Immature natural killer cell (primary cell): ENCODE results near the gene AK2. TPM values are rescaled to one million over a fixed set of nuclear protein-coding genes. Genes with fewer than 3 reads are reported as not detected.
"Not testable (repeated sequence)": the region's sequence is repeated elsewhere in the genome, so short reads cannot be mapped to it uniquely, and the experiment has no call there.

ENCODE experiments used
- DNase-seq, 3 donors: peaks; one replicate each; pipeline ENCODE4 v3.0.0; 2022; ENCODE audit warnings: mixed read lengths in 1 of 3
- H3K27ac Mint-ChIP-seq, 6 donors: one replicate each; pipeline ENCODE4 v1.8.0; 2020; ENCODE audit warnings: mixed read lengths in 6 of 6, mild to moderate bottlenecking in 5 of 6, inconsistent platforms in 4 of 6, moderate library complexity in 3 of 6
- H3K27me3 Mint-ChIP-seq, 3 donors: one replicate each; pipeline ENCODE4 v1.8.0; 2020 to 2021; ENCODE audit warnings: low read depth in 3 of 3, mild to moderate bottlenecking in 3 of 3, mixed read lengths in 3 of 3, moderate library complexity in 3 of 3, inconsistent platforms in 1 of 3
- H3K36me3 Mint-ChIP-seq, 3 donors: one replicate each; pipeline ENCODE4 v1.8.0; 2020; ENCODE audit warnings: mixed read lengths in 3 of 3, inconsistent platforms in 2 of 3, mild to moderate bottlenecking in 2 of 3
- H3K4me1 Mint-ChIP-seq, 2 donors: one replicate each; pipeline ENCODE4 v1.8.0; 2020; ENCODE audit warnings: inconsistent platforms in 2 of 2, mild to moderate bottlenecking in 2 of 2, mixed read lengths in 2 of 2, moderate library complexity in 1 of 2
- H3K4me3 Mint-ChIP-seq, 5 donors: one replicate each; pipeline ENCODE4 v1.8.0; 2020; ENCODE audit warnings: mild to moderate bottlenecking in 5 of 5, mixed read lengths in 5 of 5, inconsistent platforms in 3 of 5, moderate library complexity in 3 of 5
- H3K9me3 Mint-ChIP-seq, 6 donors: one replicate each; pipeline ENCODE4 v1.8.0; 2020; ENCODE audit warnings: mild to moderate bottlenecking in 6 of 6, mixed read lengths in 6 of 6, inconsistent platforms in 4 of 6, moderate library complexity in 3 of 6
- polyA plus RNA-seq, 3 donors: library from polyadenylated mRNA; unstranded; fragments of 300-500 nt; fragmentation: Illumina TruSeq; gene quantifications; one replicate each; pipeline ENCODE4 v1.2.3, GENCODE V29; 2021

Gene AK2
- polyA plus RNA-seq, 3 donors from 2014 or later, result 138 to 174 (median 143) TPM

DNA sequence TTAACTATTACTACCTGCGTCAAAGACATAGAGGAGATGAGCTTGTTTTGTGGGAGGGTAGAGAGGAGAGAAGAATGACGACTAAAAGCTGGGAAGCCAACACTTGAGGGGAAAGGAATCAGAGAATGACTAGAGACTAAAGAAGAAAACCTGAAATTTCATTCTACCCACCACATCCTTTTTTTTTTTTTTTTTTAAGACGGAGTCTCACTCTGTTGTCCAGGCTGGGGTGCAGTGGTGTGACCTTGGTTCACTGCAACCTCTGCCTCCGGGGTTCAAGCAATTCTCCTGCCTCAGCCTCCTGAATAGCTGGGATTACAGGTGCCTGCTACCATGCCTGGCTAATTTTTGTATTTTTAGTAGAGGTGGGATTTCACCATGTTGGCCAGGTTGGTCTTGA, 9.6 kb upstream of the AK2 start:
- not testable (repeated sequence) for DNase-seq, H3K9me3 Mint-ChIP-seq, H3K27me3 Mint-ChIP-seq, H3K36me3 Mint-ChIP-seq
- Mint-ChIP-seq H3K4me3 (peak overlapping the region; percentile 49 to 85 (median 75)), H3K27ac (peak overlapping the region; percentile 79 to 99 (median 94)), H3K4me1 (peaks cover 19 to 32% of the 10 kb centered on the region in 2 donors)

DNA sequence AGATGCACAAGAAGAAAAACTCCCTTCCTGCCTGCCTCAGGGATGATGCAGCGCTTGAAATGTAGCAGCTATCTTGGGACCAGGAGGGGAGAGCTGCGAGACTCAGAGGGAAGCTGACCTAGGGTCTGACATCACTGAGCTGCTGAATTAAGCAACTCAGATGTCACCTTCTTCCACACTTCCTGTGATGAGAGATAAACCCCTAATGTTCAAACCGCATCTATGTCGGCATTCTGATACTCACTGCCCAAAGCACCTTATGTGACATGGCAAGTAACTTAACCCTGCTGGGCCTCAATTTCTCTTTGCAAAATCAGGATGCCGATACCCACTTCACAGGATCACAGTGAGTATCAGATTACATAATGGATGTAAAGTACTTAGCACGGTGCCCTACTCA, 9.1 kb upstream of the AK2 start:
- peak; percentile 81 to 85 (median 82) for DNase-seq
- Mint-ChIP-seq H3K4me1 (peaks cover 19 to 32% of the 10 kb centered on the region in 2 donors), H3K27me3 (peaks cover 0 to 9% (median 6%) of the 10 kb centered on the region in 3 donors), H3K36me3 (no peaks in the 10 kb centered on the region), H3K4me3 (peak overlapping the region; percentile 58 to 85 (median 75)), H3K9me3 (no peaks in the 10 kb centered on the region), H3K27ac (peak overlapping the region; percentile 79 to 99 (median 94))

DNA sequence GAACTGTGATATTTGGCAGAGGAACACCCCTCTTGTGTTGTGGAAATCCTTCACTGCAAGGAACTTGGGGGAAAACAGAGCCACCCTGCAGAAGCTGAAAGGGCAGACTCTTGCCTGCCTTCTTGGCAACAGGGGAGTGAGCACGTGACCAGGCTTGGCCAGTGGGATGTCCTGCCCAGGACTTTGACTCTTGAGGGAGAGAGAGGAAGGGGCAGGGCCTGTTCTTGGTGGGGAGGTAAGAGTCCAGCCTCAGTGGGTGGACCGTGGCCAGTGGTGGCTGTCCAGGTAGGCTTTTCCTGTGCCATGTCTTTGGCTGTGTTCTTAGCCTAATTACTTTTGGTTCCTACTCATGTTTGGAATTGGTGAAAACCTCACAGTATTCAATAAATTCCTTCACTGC, 8.6 kb upstream of the AK2 start:
- H3K4me1 Mint-ChIP-seq, result peaks cover 19 to 28% of the 10 kb centered on the region in 2 donors
- no peak for DNase-seq
- no peaks in the 10 kb centered on the region for H3K36me3 Mint-ChIP-seq
- H3K9me3 Mint-ChIP-seq, result no peaks in the 10 kb centered on the region
- peaks cover 0 to 9% (median 6%) of the 10 kb centered on the region in 3 donors for H3K27me3 Mint-ChIP-seq
- peak overlapping the region in 4 of 5 donors; percentile 24 to 85 (median 66) for H3K4me3 Mint-ChIP-seq
- peak overlapping the region; percentile 79 to 99 (median 94) for H3K27ac Mint-ChIP-seq

DNA sequence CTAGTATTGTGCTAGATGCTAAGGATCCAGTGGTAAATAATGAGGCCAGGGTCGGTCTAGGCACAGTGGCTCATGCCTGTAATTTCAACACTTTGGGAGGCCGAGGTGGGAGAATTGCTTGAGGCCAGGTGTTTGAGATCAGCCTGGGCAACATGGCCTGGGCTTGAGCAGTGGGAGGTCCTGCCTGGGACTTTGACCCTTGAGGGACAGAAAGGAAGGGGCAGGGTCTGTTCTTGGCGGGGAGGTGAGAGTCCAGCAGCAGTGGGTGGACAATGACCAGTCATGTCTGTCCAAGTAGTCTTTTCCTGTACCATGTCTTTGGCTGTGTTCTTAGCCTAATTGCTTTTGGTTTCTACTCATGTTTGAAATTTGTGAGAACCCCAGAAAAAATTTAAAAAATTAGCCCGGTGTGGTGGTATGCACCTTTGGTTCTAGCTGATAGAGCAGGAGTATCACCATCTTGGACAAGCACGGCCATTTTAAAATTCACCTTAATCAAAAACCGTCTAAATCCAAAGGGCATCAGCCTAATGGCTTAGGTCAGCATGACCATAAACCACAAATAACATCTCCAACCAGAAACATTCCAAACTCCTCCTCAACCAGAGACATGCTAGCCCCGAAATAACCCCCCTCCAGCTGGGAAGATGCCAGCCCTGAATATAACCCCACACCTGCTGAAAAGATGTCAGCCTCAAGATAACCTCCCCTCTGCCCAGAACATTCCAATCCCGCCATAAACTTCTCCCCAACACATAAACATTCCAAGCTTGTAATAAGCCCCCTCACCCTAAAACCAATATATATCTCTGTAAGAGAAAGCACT, 6.8 kb upstream of the AK2 start:
- H3K36me3 Mint-ChIP-seq, result no peaks in the 10 kb centered on the region
- DNase-seq, result no peak
- no peaks in the 10 kb centered on the region for H3K9me3 Mint-ChIP-seq
- H3K4me3 Mint-ChIP-seq, result no peak overlapping the region
- H3K27ac Mint-ChIP-seq, result peak overlapping the region in 5 of 6 donors; percentile 11 to 99 (median 63)
- peaks cover 19 to 28% of the 10 kb centered on the region in 2 donors for H3K4me1 Mint-ChIP-seq
- H3K27me3 Mint-ChIP-seq, result peaks cover 0 to 12% (median 6%) of the 10 kb centered on the region in 3 donors

DNA sequence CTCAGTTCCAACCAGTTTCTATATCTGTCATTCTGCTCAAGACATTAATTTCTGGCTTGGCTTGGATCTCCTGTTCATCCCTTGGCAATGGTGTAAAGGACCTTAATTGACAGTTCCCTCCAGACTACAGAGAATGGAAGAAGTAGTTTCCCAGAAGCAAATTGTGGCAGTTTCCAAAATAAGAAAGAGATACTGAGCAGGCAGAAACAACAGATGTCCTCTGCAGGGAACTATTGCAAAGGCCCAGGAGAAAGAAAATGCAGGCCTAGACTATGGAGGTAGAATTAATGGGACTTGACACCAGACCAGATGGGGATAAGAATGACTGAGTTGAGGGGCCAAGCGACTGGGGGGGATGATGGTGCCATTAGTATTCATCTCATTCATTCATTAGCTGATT, 6.1 kb upstream of the AK2 start:
- no peaks in the 10 kb centered on the region for H3K9me3 Mint-ChIP-seq
- H3K36me3 Mint-ChIP-seq, result no peaks in the 10 kb centered on the region
- peaks cover 0 to 12% (median 6%) of the 10 kb centered on the region in 3 donors for H3K27me3 Mint-ChIP-seq
- no peak for DNase-seq
- H3K4me1 Mint-ChIP-seq, result peaks cover 19 to 28% of the 10 kb centered on the region in 2 donors
- H3K27ac Mint-ChIP-seq, result peak overlapping the region in 4 of 6 donors; percentile 15 to 92 (median 58)
- H3K4me3 Mint-ChIP-seq, result no peak overlapping the region

DNA sequence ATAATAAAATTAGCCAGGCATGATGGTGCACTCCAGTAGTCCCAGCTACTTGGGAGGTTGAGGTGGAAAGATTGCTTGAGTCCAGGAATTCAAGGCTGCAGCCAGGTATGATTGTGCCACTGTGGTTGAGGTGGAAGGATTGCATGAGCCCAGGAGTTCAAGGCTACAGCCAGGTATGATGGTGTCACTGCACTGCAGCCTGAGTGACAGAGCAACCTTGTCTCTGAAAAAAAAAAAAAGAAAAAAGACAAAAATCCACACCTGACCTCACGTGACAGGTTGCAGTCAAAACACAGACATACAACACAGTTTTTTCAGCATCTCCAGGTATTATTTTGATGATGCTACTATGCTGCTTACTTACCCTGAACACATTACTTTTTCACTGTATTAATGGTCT, 4.3 kb upstream of the AK2 start:
- H3K4me3 Mint-ChIP-seq, result no peak overlapping the region
- no peak overlapping the region for H3K27ac Mint-ChIP-seq
- H3K27me3 Mint-ChIP-seq, result peaks cover 0 to 15% (median 7%) of the 10 kb centered on the region in 3 donors
- DNase-seq, result no peak
- peaks cover 27 to 31% of the 10 kb centered on the region in 2 donors for H3K4me1 Mint-ChIP-seq
- no peaks in the 10 kb centered on the region for H3K9me3 Mint-ChIP-seq
- H3K36me3 Mint-ChIP-seq, result no peaks in the 10 kb centered on the region

DNA sequence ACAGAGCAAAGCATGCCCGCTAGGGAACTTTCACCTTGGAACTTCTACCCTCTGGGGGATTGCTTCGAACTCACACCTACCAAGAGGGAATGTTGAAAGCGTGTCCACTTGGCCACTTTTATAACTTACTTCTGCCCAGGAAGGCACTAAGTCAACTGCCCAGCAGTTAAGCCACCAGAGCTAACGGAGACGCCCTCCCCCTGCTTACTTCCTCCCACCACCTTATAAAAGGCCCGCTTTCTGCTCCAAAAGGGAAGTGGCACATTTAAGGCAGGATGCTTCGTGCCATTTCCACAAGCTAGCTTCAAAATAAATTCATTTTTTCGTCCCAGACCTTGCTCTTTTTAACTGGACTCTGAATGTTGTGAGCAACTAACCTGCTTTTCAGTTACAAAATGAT, 3.2 kb upstream of the AK2 start:
- H3K36me3 Mint-ChIP-seq, result no peaks in the 10 kb centered on the region
- peaks cover 0 to 9% (median 3%) of the 10 kb centered on the region in 3 donors for H3K27me3 Mint-ChIP-seq
- H3K4me1 Mint-ChIP-seq, result peaks cover 29 to 31% of the 10 kb centered on the region in 2 donors
- H3K27ac Mint-ChIP-seq, result peak overlapping the region in 1 of 6 donors; percentile 42
- no peak for DNase-seq
- H3K4me3 Mint-ChIP-seq, result no peak overlapping the region
- no peaks in the 10 kb centered on the region for H3K9me3 Mint-ChIP-seq

DNA sequence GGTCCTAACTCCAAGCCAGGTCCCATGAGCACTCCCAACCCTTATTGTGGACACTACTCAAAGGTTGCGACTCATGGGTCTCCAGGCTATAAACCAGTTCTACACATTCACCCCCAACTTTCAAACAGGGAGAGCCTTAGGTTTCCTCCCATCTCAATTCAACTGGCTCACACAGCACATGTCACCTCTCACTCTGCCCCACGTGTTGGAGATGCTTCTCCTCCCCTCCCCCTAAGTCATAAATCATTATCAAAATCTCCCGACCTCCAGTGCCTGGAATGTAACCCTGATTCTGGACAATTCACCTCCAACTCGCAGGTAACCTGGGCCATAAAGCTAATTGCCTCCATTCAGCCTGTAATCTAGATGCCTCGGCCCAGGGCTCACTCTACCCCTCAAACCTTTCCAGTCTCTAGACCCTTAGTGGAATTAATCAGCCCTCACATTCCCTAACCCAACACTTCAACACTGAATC, 595 bp downstream of the AK2 start:
- Mint-ChIP-seq H3K36me3 (peaks cover 0 to 9% (median 0%) of the 10 kb centered on the region in 3 donors), H3K27ac (peak overlapping the region; percentile 84 to 99 (median 92)), H3K4me1 (peaks cover 40 to 55% of the 10 kb centered on the region in 2 donors), H3K4me3 (peak overlapping the region; percentile 90 to 100 (median 96)), H3K27me3 (peaks cover 0 to 9% (median 3%) of the 10 kb centered on the region in 3 donors), H3K9me3 (no peaks in the 10 kb centered on the region)
- peak in 1 of 3 donors; percentile 3 for DNase-seq

DNA sequence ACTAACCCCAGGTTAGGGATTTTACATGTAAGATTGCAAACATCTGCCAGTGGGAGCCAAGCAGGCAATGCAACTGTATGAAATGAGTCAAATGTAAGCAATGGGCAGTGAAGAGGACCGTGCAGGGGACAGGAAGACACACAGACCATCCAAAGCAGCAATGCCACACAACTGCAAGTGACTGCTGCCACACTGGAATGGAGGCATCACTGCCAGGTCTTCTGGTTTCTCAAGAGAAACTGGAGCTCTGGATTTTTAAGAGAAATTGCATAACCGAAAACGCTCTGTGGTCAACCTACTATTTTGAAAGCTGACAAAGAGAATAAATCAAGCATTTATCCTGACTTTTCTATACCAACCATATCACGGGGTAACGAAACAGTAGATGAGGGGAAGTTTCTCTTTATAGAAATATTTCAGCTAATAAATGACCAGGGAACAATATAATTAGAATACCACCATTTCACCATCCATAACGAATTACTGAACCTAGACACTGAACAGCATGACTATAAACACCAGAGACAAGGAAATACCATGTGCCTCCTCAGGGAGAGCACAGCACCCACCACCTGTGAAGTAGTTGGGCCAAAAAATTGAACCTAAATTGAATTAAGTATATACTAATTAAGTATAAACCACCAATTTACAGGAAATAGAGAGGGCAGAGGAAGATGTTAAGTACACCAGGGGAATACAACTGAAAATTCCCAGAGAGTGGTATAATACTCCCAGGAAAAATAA, 4.4 kb downstream of the AK2 start:
- Mint-ChIP-seq H3K4me3 (no peak overlapping the region), H3K27me3 (peaks cover 0 to 8% (median 3%) of the 10 kb centered on the region in 3 donors), H3K36me3 (peaks cover 0 to 20% (median 0%) of the 10 kb centered on the region in 3 donors), H3K4me1 (peaks cover 50 to 86% of the 10 kb centered on the region in 2 donors), H3K9me3 (no peaks in the 10 kb centered on the region), H3K27ac (peak overlapping the region in 3 of 6 donors; percentile 22 to 47 (median 47))
- no peak for DNase-seq

DNA sequence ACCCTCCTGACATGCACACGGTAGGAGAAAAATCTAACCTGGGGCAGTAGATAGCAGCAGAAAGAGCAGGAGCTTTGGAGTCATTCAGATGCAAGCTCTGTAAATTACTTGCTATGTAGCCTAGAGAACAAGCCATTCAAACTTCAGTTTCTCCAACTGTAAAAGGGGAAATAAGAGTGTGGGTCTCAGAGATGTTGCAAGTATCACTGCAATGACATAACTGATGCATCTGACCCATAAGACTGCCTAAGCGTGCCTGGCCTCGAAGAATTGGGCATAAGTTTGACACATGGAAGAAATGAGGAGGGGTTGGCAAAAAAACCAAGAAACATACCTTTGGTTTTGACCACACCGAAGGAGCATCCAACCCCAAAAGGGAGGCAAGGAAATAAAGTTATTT, 5.2 kb downstream of the AK2 start:
- H3K4me1 Mint-ChIP-seq, result peaks cover 42 to 79% of the 10 kb centered on the region in 2 donors

DNA sequence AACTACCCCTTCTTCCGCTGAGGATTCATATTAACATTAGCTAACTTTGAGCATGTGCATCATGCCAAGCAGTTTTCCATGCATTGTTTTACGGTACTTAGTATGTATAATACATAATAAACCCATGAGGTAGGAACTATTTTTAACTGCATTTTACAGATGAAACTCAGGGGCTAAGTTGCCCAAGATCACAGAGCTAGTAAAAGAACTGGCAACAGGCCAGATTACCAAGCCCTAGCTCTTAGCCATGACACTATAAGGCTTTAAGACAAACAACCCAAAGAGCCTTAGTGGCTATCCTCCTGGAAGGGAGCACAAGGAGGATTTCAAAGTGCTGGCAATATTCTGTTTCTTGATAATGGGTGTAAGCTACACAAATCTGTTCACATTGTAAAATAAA, 6.1 kb downstream of the AK2 start:
- H3K36me3 Mint-ChIP-seq, result peaks cover 0 to 20% (median 0%) of the 10 kb centered on the region in 3 donors
- H3K4me1 Mint-ChIP-seq, result peaks cover 37 to 76% of the 10 kb centered on the region in 2 donors
- no peaks in the 10 kb centered on the region for H3K9me3 Mint-ChIP-seq
- H3K4me3 Mint-ChIP-seq, result no peak overlapping the region
- DNase-seq, result no peak
- no peak overlapping the region for H3K27ac Mint-ChIP-seq
- H3K27me3 Mint-ChIP-seq, result peaks cover 0 to 2% (median 0%) of the 10 kb centered on the region in 3 donors

More for the DNA sequence above, 5.2 kb downstream of the AK2 start:
- peaks cover 0 to 20% (median 0%) of the 10 kb centered on the region in 3 donors for H3K36me3 Mint-ChIP-seq
- no peaks in the 10 kb centered on the region for H3K9me3 Mint-ChIP-seq
- H3K27ac Mint-ChIP-seq, result no peak overlapping the region
- no peak overlapping the region for H3K4me3 Mint-ChIP-seq
- H3K27me3 Mint-ChIP-seq, result peaks cover 0 to 4% (median 0%) of the 10 kb centered on the region in 3 donors
- no peak for DNase-seq

DNA sequence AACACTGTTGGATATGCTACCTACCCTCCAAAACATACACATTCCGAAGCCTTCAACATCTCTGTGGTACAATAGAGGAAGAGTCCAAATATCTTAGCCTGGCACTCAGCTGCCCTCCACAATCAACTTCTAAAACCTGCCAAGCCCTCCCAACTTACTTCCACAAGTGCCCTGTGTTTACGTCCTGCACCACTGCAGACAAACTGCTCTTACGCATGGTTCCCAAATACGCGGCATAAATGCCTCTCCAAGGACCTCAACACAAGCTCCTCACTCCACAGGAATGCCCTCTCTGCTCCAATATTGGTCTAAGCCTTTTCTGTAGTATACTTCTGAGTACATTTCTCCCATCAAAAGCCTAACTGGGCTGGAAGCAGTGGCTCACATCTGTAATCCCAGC, 6.8 kb downstream of the AK2 start:
- Mint-ChIP-seq H3K27me3 (peaks cover 0 to 2% (median 0%) of the 10 kb centered on the region in 3 donors), H3K4me1 (peaks cover 31 to 76% of the 10 kb centered on the region in 2 donors), H3K36me3 (peaks cover 0 to 20% (median 0%) of the 10 kb centered on the region in 3 donors), H3K9me3 (no peaks in the 10 kb centered on the region), H3K4me3 (no peak overlapping the region), H3K27ac (no peak overlapping the region)
- DNase-seq, result no peak

DNA sequence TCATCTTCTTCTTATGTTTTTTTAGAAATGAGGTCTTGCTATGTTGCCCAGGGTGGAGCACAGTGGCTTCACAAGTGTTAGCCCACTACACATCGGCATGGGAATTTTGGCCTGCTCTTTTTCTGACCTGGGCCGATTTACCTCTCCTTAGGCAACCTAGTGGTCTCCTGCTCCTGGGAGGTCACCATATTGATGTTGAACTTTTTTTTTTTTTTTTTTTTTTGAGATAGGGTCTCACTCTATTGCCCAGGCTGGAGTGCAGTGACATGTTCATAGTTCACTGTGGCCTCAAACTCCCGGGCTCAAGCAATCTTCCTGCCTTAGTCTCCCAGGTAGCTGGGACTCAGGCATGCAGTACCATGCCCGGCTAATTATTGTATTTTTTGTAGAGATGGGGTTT, 7.5 kb downstream of the AK2 start:
- Mint-ChIP-seq H3K27me3 (peaks cover 0 to 2% (median 0%) of the 10 kb centered on the region in 3 donors), H3K9me3 (no peaks in the 10 kb centered on the region), H3K27ac (no peak overlapping the region), H3K4me3 (no peak overlapping the region), H3K4me1 (peaks cover 31 to 77% of the 10 kb centered on the region in 2 donors), H3K36me3 (peaks cover 0 to 20% (median 0%) of the 10 kb centered on the region in 3 donors)
- DNase-seq, result no peak
